GM21515 (cell line): Measurements from ENCODE around the gene RGS6.

Source experiments
- ATAC-seq: cut with Tn5 transposase; IDR thresholded peaks from one replicate; pipeline ENCODE4 v1.9.1; 2021; ENCODE audit not compliant: unreplicated experiment

RGS6 gene

DNA sequence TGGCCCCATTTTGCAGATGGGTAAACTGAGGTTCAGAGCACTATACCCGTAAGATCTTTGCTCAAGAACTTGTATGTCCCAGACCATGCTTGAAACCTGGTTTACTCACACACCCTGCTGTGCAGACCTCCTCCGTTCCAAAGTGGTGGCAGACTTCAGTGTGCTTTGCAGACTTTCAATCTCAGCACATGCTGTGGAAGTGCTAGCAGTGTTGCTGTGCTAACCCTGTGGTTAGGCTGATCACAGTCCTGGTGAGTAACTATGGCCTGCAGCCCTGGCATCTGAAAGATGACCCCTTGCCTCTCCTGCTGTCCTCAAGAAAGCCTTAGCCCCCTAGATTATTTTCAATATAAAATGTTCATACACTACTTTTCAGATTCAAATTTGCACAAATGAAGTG, 511.0 kb downstream of the RGS6 start:
- no peak for ATAC-seq

DNA sequence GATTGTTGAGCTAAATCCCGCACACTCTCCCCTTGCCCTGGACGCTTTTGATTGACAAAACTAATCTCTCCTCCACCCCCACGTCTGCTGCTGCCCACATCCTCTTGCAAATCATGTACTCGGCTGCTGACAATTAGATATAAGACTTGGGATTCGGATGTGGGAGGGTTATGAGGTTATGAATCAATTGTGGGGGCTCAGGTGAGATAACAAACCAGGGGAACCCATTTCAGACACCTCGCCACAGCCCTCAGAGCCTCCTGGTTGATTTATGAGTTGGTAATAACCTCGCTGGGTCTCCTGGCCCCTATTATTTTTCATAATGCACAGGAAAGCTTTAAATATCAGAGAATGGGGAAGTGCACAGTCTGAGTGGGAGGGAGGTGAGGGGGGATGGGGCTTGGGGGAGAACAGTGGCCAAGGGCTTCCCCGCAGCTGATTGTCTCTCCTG, 511.8 kb downstream of the RGS6 start:
- ATAC-seq = no peak

DNA sequence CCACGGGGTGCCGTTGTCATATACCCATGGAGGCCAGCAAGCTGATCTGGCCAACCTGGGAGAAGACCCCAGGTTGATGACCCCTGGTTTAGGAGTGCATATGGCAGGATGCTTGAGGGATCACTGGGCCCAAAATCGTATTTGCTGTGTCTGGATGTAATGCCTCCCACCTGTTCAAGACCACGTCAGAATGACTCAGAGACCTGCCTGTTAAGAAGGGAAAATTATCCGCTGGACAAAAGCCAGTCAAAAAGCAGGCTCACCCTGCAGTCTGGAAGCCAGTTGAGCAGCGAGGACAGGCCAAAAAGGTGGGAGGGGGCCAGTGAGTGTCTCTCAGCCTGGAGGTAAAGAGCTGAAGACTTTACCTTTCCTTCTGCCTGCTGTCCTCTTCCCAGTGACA, 512.5 kb downstream of the RGS6 start:
- no peak for ATAC-seq

DNA sequence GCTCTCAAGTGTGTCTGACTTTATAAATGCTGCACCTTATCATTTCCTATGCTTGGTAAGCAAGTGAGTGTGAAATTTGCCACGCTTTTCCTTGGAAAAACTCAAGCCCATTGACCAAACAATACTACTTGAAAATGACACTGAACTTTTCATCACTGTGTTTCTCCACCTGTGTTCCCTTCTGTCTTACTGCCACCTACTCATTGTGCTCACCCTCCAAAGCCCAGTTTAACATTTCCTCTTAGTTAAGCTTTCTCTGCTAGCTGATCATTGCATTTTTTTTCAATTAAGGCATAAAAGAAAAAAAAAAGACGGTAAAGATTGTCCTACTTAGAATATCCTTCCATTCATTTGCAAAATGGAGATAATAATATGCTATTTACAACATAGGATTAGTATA, 516.0 kb downstream of the RGS6 start:
- ATAC-seq = no peak

DNA sequence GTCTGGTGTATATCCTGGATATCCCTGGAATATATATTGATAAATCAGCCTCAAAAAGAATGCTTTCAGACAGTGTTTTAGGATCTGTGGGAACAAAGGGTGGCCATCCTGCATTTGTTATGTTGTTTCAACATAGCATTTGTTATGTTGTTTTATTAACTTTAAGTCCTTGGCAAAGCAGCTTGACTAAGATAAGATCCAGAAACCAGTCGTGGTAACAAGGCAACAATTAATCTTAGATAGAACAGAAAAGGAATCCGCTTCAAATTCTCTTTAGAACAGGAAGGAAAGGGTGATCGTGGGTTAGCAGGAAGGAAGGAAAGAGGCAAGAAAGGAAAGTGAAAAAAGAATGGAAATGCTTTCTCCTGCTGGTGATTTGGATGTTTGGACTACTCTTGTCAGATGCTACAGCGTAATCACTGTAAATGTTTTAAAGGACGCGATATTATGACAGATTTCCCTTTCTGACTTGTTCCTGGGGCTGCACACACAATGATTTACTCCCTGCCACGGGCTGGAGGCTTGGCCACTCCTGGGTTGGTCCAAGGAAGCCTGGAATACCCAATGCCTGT, 518.3 kb downstream of the RGS6 start:
- no peak for ATAC-seq

DNA sequence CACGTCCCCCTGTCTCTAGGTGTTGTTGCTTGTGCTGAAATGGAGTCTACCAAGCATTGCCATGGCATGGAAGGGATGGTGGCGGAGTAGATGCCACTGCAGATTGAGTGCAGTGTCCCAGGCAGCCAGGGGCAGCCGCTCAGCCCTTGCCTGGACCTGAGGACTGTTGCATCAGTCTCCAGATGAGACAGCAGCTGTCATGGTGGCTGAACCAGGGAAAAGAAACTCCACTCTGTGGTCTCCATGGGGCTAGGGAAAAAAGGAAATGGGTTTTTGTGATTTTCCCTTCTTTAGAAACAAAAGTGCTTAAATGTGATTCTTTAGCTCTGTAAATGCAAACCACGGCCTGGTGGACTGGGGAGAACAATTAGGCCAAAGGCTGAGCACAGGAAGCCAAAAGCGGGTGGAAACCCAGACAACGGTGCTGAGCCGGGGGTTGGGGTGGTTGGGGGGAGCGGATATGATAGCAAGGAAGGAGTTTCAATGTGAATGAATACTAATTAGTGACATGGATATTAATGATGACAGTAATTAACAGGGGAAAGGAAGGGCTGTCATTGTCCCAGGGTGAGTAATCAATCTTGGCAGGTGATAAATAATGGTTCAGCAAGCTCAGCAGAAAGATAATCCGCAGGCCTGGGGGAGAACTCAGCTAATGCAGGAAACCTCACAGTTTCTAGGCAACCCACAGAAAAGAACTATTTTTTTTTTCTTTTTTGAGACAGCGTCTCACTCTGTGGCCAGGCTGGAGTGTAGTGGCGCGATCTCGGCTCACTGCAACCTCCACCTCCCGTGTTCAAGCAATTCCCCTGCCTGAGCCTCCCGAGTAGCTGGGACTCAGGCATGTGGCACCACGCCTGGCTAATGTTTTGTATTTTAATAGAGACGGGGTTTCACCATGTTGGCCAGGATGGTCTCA, 519.1 kb downstream of the RGS6 start:
- ATAC-seq = peak; percentile 55

DNA sequence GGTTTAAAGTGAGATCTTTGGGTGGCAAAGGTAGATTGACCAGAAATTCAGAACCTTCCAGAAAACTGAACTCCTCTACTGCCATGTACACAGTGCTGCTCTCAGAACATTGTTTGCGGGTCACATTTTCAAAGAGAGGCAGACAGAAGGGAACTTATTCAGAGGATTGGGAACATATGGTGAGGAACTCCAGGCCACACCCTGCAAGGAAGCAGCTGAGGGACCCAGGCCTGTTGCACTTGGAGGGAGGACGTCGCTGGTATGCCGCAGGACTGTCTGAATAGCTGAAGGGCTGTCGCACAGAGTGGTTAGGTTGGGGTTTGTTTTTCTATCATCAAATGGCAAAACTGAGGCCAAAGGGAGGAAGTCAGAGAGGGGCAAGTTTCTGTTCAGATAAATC, 520.5 kb downstream of the RGS6 start:
- no peak for ATAC-seq

DNA sequence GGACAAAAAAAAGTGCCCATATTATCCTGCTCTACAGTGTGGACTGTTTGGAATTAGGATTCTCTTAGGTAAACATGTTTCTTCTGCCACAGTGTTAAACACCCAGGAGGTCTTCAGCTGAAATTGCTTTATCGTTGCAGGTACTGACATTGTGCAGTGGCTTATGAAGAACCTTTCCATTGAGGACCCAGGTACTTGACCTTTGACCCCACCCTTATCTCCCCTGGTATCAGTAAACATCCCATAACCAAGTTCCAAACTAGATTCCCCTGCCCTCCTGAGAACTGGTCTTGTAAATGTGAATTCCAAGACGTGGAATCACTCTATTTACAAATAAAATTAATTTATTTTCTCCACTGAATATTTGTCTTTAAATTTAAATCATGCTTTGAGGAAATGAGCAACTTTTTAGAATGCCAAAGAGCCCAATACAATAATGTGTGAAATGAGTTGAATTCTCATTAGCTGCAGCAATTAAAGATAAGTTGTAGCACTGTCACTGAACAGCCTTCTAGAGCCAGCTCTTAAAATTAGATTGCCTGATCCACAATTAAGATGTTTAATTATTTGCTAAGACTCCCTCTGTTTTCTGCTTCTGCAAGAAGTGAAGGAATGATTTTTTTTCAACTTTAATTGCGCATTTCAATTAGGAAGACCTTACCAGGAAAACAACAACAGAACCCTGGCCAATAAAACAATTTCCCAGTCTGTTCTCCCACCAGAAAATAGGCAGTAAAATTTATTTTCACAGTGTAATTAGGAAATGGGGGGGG, 522.3 kb downstream of the RGS6 start:
- no peak for ATAC-seq

DNA sequence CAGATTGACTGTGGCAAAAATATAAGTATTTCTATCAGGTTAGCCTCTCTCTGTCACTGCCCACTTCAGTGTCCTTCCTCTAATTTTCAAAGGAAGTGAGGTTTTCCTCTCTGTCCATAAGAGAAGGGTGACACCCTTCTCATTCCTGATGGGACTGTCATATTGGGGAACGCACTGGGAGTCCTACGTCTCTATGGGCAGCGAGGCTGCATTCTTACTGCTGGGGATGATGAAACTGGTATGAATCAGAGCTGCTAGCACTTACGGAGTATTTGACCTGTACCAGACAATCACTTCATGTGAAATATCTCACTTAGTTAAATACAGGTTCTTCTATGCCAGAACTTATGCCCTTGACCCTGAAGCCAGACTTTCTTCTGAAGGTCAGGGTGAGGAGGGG, 525.4 kb downstream of the RGS6 start:
- ATAC-seq = no peak

DNA sequence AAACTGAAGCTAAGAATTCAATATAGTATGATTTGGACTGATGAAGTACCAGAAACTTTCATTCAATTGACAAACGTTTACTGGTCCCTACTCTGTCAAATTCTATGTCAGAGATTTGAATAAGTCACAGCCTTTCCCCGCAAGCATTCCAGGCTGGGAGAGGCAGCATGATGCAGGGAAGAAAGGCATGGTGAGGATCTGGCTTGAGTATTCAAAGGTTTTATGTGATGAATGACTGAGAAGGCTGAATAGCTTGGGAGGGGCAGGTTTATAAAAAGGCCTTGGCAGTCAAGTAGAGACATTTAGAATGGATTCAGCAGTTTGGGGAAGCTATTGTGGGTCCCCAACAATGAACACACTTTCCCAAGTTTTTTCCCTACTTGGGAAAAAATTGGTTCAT, 529.8 kb downstream of the RGS6 start:
- no peak for ATAC-seq

DNA sequence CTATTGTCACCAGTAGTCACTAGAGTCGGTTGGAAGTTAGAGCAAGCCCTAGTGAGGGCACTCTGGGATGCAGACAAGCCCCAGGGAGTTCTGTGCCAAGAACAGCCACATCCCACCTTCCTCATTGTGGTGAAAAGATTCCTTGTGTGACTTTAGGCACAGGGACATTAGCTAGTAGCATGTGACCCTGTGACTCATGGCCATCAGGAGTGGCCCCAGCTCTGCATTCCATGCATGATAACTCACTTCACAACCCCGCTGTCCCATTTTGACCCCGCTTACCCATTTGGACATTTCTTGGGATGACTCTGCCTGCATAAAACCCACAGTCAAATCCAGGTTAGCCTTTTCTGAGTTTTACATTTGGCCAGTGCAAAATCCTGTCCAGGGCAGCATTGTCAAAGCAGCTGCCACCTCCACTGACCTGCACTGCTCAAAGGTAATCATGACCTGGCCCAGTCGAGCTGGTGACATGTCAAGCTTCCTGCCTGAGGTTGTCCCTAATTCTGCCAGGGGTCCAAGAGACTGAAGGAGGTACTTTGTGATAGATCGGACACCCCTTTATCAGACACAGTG, 531.1 kb downstream of the RGS6 start:
- no peak for ATAC-seq

DNA sequence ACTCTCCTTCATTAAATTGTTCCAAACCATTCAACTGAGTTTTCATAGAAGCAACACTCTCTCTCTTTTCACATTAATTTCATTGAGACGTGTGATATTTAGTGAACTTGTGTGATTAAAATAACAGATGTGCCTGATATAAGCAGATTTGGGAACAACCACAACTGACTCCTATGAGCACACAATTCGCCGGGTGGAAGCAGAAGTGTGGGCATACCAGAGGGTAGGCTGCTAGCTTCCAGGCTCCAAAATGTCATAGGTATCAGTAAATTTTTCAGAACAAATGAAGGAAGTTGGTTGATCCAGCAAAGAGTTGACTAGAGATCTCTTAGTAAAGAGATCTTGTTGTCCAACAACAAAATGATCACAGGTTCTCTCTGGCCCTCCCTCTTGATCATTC, 532.0 kb downstream of the RGS6 start:
- ATAC-seq = no peak

DNA sequence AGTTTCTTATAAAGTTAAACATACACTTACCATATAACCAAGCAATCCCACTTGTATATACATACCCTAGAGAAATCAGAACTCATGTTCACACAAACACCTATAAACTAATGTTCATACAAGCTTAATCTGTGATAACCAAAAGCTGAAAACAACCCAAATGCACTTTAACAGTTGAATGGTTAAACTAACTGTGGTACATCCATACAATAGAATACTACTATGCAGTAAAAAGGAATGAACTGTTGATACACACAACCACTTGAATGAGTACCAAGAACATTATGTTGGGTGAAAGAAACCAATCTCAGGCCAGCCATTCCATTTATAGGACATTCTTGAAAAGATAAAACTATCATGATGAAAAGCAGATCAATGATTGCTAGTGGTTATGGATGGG, 534.1 kb downstream of the RGS6 start:
- ATAC-seq = no peak

DNA sequence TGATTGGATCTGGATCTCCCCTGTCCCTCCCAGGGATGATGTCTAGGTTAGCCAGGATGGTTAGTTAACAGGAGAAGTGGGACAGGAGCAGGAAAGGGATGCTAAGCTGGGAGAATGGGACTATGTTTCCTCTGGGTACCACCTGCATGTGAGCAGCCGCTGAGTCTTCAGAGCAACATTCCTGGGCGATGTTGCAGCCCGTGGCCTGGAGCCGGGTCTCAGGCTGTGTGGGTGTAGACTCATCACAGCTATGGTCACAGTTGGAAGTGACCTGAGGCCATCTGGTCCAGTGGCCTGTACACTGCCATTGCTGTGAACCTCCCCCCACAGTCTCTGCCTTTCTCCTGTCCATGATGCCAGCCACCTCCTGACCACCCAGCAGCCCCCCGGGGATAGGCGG, 539.1 kb downstream of the RGS6 start:
- no peak for ATAC-seq

DNA sequence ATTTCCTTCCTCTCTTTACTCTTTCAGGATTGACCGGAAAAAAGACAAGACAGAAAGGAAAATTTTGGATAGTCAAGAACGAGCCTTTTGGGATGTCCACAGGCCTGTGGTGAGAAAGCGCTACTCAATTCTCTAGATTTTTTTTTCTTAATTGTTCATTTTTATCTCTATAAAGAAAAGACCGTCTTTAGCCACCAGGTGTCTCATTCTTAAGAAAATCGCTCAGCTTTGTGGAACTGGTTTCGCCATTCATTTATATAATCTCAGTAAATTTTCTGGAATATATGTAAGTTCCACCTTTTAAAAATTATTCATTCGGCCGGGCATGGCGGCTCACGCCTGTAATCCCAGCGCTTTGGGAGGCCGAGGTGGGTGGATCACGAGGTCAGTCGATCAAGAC, 540.6 kb downstream of the RGS6 start:
- no peak for ATAC-seq

DNA sequence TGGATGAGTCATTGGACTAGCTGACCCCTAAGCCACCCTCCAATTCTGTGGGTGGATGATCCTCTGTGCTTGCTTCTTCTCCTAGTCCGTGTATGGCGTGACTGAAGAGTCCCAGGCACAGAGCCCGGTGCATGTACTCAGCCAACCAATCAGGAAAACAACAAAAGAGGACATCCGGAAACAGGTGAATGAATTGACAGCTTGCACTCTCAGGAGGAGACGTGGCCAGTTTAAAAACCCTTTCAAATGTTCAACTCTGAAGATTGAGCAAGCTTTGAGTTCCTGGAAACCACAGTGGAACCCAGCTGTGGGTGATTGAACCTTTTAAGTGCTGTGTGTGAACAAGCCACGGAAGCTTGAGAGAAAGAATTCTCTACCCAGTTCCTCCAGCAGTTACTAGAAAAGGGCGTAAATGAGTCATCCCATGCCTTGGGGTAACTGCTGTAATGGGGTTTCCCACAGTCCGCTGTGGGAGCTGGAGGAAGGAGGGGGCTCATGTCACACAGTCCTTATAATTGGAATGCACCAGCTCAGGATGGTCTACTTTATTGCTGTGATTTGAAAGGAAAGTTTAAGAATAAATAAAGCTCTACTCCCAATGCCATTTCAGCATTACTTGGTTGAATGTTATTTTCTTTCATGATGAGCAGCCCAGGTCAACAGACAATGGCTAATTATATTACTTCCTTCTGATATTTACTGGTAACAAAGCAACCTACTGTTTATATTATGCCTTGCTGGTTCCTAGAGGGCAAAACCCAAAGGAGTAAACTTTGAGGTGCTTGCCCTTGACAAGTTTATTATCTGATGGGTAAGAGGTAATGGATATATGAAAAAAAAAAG, 544.6 kb downstream of the RGS6 start:
- peak; percentile 79 for ATAC-seq

DNA sequence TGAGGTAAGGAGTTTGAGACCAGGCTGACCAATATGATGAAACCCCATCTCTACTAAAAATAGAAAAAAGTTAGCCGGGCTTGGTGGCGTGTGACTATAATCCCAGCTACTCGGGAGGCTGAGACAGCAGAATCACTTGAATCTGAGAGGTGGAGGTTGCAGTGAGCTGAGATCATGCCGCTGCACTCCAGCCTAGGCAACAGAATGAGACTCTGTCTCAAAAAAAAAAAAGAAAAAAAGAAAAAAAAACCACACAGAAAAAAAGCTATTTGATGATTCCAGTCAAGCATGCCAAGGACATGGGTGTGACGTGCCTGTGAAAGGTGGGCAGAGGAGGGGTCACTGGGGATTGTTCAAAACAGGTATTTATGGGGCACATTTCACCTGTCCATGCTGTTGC, 545.3 kb downstream of the RGS6 start:
- peak; percentile 4 for ATAC-seq

DNA sequence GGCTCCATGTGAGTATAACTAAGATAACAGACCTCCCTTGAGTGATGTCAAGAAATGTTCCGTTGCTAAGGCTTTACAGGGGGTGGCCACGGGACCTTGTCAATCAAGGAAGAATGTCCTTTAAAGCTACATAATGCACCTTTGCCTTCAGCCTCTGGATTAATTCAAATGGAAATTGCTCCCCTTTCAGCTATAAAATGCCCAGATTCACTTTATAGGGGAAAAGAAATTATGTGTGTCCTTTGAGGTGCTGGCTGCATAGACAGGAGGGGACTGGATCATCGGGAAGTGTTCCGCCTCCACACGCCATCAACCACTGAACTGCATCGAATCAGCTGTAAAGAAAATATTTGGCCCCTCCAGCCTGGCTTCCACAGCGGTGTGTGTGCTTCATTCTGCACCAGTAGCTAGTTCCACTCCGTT, 546.3 kb downstream of the RGS6 start:
- no peak for ATAC-seq

DNA sequence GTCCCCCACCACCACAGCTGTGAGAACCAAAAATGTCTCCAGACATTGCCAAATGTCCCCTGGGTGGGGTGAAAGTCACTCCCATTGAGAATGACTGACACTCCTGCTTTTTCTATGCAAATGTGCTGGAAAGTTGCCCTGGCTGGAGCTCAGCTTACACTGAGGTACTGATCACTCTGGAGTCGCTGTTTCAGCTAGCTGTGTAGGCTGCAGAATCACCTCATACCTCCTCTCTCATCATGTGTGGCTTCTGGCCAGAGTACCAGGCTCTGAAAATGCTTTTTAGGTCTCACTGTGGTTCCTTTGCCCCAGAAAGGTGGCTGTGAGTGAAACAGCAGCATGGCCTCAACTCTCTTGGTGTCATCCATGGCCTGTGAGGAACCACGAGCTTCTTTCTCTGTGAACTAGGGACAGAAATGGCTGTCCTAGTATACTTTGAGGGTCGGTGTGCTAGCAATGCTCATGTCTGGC, 547.3 kb downstream of the RGS6 start:
- no peak for ATAC-seq

DNA sequence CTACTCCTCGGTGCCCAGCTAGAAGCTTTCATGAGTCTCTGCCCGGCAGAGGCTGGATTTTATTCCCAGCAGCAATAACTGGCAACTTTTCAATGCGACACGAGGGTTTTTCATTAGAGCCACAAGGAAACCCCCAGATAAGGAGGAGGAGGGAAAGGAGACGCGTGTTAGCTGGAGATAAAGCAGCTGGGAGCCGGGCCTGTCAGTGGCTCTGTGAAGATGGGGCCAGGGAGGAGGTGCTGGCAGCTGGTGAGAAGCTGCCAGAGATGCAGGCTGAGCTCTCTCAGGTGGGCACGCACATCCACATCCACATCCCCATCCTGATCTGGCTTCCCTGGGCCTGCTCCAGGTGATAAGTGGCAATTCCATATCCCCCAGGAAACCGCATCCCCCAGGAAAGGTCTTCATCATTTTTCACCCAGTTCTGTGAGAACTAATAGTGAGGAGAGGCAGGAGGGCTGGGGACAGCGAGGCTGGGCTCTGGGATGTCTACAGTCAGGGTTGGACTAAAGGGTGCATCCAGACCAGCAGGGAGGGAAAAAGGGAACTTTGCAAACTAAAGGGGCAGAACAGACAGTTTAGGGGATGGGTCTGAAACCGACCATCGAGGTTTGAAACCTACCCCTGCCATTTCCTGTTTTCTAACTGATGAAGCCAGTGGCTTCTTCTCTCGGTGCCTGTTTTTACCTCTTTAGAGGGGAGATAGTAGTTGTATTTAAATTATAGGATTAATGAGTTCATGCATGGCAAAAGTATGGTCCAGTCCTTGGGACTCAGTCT, 548.4 kb downstream of the RGS6 start:
- ATAC-seq = no peak
